ENCODE measurements around the gene CALY.

DNA sequence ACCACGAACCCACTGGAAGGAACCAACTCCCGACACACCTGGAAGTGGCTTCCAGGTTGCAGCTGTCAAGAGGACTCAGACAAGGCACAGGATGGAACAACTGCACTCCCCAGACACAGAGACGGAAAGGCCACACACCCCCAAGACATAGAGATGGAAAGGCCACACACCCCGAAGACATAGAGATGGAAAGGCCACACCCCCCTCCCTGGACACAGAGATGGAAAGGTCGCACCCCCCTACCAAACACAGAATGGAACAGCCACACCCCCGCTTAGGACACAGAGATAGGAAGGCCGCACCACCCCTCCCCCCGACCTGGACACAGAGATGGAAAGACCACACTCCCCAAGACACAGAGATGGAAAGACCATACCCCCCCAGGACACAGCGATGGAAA, 20.4 kb downstream of the CALY start:
- TF ChIP-seq GATA3 (IDR thresholded peaks at IDR 0.05; ENCODE audit: low read depth, low read length) (no peak), GATA2 (IDR thresholded peaks at IDR 0.05; ENCODE audit: low read depth, low read length) (no peak)

Measured in SH-SY5Y (cell line).